ENCODE results near the gene ZNF684.
"Not testable (repeated sequence)": the region's sequence is repeated elsewhere in the genome, so short reads cannot be mapped to it uniquely, and the experiment has no call there.

Gene ZNF684

DNA sequence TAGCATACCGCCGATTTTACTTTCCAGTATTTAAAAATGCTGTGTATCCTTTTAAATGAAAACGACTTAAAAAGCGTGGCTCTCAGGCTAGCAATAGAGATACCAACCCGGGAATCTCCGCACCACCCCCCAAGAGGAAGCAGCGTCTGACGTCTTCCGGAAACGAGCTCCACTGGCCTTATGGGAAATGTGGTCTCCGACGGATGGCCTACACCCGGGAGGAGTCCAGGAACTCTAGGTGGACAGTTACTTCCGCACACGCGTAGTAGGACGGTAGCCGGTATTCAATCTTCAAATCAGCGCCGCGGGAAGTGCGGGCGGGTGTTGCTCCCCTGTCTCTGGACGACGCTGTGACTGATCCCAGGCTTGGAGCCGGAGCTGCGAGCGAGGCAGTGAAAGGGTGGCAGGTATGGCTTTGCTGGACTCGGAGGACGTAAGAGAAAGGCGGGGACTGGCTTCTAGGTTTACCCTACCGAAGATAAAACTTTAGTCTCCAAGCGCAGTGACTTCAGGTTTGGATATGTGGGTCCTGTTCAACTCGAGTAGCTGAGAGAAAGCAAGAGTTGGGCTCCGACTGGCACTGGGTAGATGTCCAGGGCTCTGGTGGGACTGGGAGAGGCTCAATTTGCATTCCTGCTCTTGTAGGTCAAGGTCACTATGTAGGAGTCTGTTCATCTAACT lies at the start of gene ZNF684:
ZNF684 (plus strand) TSS at position 257 of the 681 bp plus-strand sequence. CDS start 1,530 bp downstream, outside the sequence.
- DNase-seq (ENCODE audit: low read depth), result peak; percentile 97

DNA sequence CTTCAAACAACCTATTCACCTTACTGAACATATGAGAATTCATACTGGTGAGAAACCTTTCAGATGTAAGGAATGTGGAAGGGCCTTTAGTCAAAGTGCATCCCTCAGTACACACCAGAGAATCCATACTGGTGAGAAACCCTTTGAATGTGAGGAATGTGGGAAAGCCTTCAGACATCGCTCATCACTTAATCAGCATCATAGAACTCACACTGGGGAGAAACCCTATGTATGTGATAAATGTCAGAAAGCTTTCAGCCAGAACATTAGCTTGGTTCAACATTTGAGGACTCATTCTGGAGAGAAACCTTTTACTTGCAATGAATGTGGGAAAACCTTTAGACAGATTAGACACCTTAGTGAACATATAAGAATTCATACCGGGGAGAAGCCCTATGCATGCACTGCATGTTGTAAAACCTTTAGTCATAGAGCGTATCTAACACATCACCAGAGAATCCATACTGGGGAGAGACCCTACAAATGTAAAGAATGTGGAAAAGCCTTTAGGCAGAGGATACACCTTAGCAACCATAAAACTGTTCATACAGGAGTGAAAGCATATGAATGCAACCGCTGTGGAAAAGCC lies 36.0 kb upstream of the ZNF684 start:
- DNase-seq (ENCODE audit: low read depth), result peak; percentile 11

GRCh38 chr1:40502651-40503050 lies 28.8 kb upstream of the ZNF684 start:
- not testable (repeated sequence) for DNase-seq (ENCODE audit: low read depth)

DNA sequence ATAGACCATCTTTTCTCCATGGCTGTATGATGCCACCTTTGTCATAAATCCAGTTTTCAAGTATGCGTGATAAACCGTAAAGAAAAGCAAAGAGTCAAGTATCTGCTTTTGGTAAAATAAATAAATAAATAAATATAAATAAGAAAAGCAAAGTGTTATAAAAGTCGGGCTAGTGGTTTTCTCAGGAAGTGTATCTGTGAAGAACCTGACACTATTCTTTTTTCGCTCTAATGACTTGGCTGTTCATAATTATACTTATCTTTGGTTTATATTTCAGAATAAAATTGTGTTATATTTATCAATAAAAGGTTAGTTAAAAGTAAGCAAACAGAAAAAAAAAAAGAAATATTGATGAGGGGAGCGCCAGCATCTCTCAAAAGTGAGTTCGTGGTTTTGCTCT lies 23.5 kb upstream of the ZNF684 start:
- no peak for DNase-seq (ENCODE audit: low read depth)

DNA sequence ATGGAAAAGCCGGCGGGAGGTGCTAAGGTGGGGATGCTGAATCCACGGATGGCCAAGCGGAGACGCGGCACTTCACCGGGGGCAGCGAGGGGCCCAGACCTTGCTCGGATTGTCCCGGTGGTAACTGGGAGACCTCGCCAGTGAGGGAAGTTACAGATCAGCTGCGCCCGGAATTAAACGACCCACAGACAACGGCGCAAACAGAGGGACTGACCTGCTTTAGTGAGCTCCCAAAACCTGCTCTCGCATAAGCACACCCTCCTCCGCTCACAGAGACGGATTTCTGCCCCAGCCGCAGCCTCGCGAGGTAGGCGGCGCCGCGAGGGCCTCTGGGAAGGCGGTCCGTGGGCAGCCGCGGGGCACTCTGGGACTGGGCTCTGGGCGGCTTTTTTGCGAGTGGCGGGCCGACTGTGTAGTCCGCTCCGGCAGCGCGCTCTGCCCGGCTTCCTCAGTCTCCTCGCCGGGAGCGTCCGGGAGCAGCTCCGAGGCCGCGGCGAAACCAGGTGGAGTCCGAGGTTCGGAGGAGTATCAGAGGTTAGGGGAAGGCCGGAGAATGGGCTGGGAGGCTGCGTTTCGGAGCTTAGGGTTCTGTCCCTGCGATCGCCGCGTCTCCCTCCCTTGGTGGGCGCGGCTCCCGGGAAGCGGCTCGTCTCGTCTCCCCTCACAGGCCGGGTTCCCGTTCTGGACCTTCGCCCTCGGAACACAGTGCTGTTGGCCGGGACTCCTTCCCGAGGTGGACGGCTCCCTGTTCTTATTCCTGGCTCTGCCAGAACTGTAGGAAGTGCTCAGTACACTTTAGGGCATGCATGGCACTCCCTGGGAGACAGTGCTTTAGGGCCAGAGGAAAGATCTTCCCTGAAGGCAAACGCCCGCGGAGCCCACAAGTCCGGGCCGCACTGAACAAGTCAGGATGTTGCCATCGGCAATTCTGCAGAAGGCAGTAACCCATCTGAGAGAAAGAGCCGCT lies 22.8 kb upstream of the ZNF684 start, which contains the start of gene EXO5:
EXO5 (plus strand) TSS at position 393 of the 967 bp plus-strand sequence. CDS start 5,778 bp downstream, outside the sequence.
- peak; percentile 76 for DNase-seq (ENCODE audit: low read depth)

DNA sequence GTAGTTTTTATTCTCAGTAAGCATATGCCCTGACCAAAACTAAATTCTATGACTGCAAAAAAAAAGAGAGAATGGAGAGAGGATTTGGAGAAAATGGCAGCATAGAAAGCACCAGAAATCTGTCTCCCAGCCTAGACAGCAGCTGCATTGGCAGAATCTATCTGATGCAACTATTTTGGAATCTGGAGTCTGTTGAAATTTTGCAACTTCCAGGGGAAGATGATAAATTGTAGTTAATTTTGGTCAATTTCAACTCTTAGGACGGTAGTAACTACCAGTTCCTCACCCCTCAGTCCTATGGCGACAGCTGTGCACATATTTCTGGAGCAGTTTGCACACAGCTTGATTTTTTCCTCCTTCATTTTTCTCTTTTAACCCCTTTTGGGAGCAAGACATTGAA lies 11.9 kb upstream of the ZNF684 start:
- DNase-seq (ENCODE audit: low read depth), result no peak

GRCh38 chr1:40530735-40531380 lies 579 bp upstream of the ZNF684 start:
- DNase-seq (ENCODE audit: low read depth), result peak; percentile 32

DNA sequence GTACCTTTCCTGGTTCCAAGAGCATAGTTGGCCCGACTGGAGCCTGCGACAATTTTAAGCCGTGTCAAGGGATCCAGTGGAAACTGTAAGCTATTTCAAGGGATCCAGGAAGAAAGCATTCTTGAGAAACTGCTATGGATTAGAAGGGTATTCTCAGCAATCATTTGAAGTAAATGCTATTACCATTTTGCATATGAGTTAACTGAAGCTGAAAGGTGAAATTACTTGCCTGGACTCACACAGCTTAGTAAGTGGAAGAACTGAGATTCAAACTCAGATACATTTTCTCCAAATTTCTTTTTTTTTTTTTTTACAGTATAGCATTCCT lies 589 bp downstream of the ZNF684 start:
- no peak for DNase-seq (ENCODE audit: low read depth)

GRCh38 chr1:40532844-40533424 lies 1.5 kb downstream of the ZNF684 start:
- DNase-seq (ENCODE audit: low read depth), result peak; percentile 67

- no peak for DNase-seq (ENCODE audit: low read depth)
These were observed 3.2 kb downstream of the ZNF684 start for GRCh38 chr1:40534589-40534988.

DNA sequence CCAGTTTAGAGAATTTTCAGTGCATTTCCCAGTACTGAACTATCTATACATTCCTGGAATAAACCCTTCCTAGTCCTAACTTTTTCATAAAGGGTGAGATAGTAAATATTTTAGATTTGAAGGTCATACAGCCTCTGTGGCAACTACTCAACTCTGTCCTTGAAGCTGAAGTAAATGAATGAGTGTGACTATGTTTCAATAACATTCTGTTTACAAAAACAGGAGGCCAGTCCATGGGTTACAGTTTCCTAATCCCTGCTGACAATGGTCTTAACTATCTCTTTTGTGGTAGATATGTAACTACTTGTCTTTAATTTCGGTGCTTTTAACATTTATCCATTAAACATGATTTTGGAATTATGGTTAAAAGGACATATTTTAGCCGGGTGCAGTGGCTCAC lies 4.3 kb downstream of the ZNF684 start:
- no peak for DNase-seq (ENCODE audit: low read depth)

- no peak for DNase-seq (ENCODE audit: low read depth)
These were observed 7.9 kb downstream of the ZNF684 start for GRCh38 chr1:40539338-40539737.

GRCh38 chr1:40546957-40547356 lies 15.5 kb downstream of the ZNF684 start:
- DNase-seq (ENCODE audit: low read depth), result no peak

- no peak for DNase-seq (ENCODE audit: low read depth)
These were observed 21.6 kb downstream of the ZNF684 start for GRCh38 chr1:40553017-40553416.

DNA sequence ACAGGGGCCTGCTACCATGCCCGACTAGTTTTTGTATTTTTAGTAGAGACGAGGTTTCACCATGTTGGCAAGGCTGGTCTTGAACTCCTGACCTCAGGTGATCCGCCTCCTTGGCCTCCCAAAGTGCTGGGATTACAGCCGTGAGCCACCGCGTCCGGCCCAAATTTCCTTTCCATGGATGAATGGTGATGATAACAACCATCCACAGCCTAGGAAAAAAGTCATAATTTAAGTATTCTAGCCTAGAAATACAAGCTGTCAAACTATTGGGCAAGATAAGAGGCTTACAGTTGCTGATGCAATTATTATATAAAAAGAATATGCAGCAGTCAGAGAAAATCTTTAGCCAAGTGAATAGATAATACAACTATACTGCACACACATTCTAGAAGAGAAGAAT lies 23.4 kb downstream of the ZNF684 start:
- DNase-seq (ENCODE audit: low read depth), result not testable (repeated sequence)

DNA sequence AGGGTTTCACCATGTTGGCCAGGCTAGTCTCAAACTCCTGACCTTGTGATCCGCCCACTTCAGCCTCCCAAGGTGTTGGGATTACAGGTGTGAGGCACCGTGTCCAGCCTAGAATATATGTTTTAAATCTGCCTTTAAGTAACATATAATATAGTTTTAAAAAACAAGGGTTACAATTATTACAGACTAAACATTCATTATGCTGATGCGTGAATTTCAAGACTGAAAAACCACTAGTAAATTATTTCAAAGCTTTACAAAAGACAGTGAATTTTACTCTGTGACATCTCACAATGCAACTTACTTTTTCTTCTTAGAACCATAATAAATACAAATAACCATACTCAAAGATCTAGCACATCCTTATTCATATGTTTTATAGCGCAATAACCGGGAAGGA lies 24.7 kb downstream of the ZNF684 start:
- no peak for DNase-seq (ENCODE audit: low read depth)

GRCh38 chr1:40558241-40558640 lies 26.8 kb downstream of the ZNF684 start:
- DNase-seq (ENCODE audit: low read depth), result not testable (repeated sequence)

DNA sequence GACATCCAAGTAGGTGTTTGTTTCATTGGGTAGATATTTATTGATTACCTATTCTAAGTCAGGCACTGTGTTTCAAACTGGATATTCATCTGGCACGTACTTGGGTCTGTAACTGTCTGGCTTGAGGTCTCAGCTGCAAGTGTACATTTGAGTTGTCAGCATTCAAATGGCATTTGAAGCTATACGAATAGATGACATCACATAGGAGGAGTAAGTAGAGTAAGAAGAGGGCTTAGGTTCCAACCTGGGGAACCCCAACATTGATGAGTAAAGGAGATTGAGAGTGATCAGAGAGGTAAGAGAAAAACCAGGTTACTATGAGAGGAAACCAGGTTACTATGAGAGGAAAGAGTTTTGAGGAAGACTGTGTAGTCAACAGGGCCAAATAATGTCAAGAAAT lies 30.7 kb downstream of the ZNF684 start:
- no peak for DNase-seq (ENCODE audit: low read depth)

DNA sequence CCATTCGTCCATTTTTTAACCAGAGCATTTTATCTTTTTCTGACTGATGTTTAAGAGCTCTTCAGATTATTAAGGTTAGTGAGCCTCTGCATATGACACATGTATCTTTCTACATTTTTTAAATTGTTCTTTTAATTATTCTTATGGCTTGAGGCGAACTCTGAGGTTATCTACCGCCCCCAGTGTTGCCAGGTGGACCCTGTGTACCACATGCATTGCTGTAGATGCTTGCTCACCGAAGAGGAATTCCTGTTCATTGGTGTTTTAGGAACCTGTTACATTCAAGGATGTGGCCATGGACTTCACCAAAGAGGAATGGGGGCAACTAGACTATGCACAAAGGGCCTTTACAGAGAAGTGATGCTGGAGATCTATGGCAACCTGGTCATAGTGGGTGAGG lies 31.8 kb downstream of the ZNF684 start:
- DNase-seq (ENCODE audit: low read depth), result peak; percentile 6

GRCh38 chr1:40564506-40564905 lies 33.1 kb downstream of the ZNF684 start:
- no peak for DNase-seq (ENCODE audit: low read depth)

GRCh38 chr1:40564913-40565312 lies 33.5 kb downstream of the ZNF684 start:
- DNase-seq (ENCODE audit: low read depth), result no peak

- DNase-seq (ENCODE audit: low read depth), result no peak
These were observed 36.4 kb downstream of the ZNF684 start for GRCh38 chr1:40567825-40568224.

Data from ELR (cell line).